Left renal cortex interstitium (tissue), 4 donors: ENCODE results near the gene MMP24OS. TPM values are rescaled to one million over a fixed set of nuclear protein-coding genes. Genes with fewer than 3 reads are reported as not detected.
"Not testable (repeated sequence)": the region's sequence is repeated elsewhere in the genome, so short reads cannot be mapped to it uniquely, and the experiment has no call there.

Experiments
- DNase-seq, 4 donors: peaks; one replicate each; pipeline ENCODE4 v3.0.0-alpha.2; 2013; ENCODE audit warnings: low read depth in 4 of 4, low spot score in 2 of 4, missing footprints in 1 of 4
- polyA plus RNA-seq, 4 donors: library from polyadenylated mRNA; unstranded; fragments of 120-200 nt; gene quantifications; one replicate each; pipeline ENCODE4 v1.2.1, GENCODE V29; 2013; ENCODE audit not compliant: insufficient read length in 4 of 4

Gene MMP24OS
- polyA plus RNA-seq, 4 donors = 37.7 to 49.2 (median 42.7) TPM

DNA sequence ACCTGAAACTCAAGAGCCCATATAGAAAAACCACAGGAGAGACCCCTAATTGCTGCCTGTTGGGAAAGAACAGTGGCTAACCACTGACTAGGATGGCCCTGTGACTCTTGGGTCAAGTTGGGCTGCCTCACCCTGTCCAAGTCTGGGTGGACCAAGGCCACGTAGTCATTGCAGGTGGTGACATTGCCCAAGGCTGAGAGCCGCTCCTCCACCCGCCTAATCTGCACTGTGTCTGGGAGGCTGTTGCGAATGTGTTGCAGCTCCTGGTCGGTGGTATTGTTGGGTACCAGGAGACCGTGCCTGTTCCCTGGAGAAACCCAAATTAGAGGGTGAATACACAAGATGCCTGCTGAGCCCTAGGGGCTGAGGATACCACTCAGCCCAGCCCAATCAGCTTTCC is 2.6 kb upstream of the MMP24OS start:
- no peak for DNase-seq

DNA sequence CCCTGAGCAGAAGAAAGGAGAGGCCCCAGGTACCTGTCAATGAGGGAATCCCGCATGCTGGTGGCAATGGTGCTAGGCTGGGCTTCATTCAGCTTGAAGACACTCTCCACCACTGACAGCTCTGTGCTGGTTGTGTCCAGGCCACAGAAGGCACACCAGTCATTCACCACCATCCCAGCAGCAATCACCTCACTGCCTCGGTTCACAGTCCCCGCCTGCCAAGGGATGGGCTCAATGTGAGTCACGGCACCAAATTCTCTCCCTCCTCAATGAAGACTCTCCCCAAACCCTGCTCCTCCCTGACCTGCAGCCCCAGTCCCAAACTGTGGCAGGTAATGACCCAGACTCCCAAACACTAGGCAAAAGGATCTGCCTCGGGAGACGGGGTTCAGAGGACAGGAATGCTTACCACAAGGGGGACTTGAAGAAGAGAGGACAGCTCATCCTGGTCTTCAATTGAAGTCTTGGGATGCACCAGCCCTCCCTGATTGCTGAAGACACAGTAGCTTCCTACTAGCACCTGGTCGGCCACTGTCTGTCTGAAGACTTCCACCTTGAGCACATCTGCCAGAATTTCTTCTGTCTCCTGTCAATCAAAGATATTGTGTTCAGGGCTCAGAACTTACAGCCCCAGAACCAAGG is 1.7 kb upstream of the MMP24OS start:
- DNase-seq = no peak

DNA sequence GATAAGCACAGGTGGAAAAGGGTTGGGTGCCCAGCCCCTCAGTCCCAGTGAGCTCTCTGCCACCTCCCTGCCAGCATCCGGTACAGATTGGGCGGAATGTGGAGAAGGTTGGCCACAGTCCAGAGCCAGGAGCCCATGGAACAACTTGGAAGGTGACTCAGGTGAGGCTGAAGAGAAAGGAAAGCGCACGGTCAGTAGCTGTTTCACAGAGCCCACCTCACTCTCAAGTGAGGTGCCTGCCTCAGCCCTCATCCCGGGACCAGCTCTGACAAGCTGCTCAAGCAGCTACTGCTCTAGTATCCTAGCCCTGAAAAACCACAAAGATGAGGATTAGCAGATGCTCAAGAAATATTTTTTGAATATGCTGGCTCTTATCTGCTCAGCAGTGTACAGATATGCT is 1.1 kb upstream of the MMP24OS start:
- DNase-seq = no peak

DNA sequence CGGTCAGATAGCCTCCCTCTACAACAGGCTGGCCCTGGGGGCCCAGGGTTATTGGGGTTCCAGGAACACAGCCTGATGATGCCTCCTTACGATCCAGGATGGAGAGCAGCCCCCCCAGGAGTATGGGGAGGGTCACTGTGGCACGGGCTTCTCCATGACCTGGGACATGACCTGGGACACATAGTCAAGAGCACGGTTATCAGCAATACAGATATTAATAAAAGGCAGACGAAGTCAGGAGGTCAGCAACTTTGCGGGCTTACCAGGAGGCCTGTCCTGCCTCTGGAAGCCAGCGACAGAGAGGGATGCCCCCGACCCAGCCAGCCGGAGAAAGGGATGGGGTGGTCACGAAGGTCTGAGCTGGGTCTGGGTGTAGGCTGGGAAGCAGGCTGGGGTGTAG is 795 bp downstream of the MMP24OS start:
- DNase-seq = no peak

DNA sequence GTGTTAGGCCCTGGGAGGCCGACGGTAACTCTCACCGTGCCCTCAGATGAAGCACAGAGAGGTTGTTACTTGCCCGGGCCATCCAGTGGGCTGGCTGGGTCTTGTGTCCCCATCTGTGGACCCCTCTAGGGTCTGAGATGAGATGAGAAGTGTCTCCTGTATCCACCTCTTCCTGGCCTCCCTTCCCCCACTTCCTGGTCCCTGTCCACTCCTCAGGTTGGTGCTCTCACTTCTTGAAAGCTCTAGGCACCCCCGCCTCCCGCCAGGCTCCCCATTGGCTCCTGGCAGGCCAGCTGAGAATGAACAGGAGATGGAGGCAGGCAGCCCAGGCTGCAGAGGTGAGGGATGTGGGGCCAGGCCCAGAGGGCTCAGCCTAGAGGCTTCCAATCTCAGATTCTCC is 1.5 kb downstream of the MMP24OS start:
- no peak for DNase-seq

DNA sequence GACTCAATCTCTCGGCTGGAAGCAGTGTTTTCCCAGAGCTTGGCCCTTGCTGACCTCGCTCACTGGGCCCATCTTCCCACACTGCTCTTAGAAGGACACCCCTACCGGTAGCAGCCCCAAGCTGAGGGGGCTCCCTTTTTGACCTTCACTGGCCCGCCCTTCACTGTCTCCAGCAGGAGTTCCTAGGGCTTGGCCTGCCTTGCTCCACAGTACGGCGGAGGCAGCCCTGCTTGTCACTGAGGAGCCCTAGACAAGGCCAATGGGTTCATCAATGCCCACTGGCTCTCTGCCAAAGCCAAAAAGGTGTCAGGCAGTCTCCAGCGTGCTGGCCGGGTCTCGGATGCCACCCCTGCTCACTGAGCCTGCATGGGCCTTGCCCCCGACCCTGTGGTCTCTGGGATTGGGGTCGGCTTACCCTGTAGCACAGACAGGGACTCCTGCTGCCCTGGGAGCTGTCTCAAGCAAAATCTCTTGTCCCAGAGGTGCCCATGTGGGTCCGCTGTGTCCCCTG is 2.1 kb downstream of the MMP24OS start:
- no peak for DNase-seq

DNA sequence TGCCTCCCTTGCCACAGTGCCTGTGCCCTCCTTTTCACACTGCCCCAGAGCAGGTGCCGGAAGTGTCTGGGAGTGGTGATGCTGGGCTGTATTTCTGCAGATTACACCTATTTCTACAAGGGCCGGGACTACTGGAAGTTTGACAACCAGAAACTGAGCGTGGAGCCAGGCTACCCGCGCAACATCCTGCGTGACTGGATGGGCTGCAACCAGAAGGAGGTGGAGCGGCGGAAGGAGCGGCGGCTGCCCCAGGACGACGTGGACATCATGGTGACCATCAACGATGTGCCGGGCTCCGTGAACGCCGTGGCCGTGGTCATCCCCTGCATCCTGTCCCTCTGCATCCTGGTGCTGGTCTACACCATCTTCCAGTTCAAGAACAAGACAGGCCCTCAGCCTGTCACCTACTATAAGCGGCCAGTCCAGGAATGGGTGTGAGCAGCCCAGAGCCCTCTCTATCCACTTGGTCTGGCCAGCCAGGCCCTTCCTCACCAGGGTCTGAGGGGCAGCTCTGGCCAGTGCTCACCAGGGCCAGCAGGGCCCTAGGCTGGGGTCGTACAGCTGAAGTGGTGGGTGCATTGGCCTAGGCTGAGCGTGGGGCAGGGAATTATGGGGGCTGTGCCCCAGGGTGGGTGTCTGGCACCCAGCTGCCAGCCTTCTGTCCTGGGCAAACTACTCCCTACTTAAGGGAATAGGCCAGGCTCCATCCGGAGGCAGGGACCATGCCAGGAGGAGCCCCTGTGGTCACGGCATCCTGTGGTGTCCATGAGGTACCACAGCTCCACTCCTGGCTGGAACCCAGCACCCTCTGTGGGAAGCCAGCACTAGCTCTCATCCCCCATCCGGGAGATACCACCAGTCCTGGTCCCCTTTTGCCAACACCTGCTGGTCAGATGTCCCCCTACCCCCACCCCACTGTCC is 3.5 kb downstream of the MMP24OS start:
- no peak for DNase-seq

DNA sequence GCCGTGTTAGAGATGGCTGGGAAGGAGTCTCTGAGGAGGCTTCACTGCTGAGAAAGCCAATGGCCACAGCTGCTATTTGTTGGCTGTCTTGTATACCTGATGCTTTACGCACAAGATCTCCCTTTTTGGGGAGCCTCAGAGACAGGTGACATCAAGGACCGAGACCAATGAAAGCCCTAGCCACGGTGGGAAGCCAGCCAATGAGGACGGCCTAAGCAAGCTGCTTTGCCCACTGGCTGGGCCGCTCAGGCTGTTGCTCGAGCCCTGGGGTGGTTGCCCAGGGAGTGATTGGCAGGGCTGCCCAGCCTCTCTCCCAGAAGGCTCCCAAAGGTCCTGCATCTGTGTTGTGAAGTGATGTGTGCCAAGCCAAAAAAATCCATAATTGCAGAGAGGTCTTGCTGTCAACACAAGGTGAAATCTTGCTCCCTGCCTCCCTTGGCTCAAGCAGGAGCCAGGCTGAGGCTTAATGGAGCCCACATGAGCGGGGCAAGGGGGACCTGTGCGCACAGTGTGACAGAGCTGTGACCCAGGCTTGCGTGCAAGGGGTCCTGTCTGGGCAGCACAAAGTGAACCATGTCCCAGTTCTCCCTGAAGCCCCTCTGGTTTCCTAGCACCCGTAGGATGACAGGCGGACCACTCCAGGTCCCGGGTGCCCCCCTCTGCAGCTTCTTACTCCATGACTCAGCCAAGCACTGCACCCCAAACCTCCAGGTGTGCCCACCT is 4.3 kb downstream of the MMP24OS start:
- DNase-seq = no peak

DNA sequence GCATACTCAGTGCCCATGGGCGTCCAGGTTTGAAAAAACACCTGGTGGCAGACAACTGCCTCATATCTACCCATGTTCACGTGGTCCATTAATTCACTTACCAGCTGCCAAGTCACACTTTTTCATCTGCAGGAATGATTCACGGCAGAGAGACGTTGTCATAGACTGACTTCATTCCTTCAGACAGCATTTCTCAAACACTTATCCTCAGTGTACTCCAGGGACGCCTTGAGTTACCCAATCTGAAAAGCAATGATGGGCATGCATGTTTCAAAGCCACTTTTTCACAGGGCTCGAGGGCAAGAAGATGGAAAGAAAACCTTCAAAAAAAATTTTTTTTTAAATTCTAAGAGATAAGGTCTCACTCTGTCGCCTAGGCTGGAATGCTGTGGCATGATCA is 6.0 kb downstream of the MMP24OS start:
- no peak for DNase-seq

DNA sequence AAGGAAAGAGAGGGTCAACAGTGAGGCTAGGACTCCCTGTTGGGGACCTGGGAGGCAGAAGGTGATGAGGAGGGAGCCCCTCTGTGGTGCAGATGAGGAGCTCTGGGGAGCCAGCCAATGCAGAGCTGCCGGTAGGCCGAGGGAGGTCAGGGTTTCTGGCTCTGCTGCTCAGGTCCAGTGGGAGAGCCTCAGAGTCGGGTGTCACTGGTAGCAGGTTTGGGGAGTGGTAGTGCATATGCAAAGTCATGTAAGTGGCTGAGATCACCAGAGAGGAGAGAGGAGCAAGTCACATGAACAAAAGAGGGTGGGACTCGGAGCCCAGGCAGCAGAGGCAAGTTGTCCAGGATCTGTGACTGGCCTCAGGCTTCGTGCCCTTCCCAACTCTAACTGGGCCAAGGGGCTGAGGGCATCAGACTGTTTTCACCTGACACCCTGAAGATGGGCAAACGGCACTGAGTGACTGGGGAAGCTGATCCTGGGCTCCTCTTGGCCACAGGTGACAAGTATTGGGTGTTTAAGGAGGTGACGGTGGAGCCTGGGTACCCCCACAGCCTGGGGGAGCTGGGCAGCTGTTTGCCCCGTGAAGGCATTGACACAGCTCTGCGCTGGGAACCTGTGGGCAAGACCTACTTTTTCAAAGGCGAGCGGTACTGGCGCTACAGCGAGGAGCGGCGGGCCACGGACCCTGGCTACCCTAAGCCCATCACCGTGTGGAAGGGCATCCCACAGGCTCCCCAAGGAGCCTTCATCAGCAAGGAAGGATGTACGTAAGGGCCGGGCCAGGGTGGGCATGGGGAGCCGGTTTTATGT is 6.6 kb downstream of the MMP24OS start:
- DNase-seq = no peak

DNA sequence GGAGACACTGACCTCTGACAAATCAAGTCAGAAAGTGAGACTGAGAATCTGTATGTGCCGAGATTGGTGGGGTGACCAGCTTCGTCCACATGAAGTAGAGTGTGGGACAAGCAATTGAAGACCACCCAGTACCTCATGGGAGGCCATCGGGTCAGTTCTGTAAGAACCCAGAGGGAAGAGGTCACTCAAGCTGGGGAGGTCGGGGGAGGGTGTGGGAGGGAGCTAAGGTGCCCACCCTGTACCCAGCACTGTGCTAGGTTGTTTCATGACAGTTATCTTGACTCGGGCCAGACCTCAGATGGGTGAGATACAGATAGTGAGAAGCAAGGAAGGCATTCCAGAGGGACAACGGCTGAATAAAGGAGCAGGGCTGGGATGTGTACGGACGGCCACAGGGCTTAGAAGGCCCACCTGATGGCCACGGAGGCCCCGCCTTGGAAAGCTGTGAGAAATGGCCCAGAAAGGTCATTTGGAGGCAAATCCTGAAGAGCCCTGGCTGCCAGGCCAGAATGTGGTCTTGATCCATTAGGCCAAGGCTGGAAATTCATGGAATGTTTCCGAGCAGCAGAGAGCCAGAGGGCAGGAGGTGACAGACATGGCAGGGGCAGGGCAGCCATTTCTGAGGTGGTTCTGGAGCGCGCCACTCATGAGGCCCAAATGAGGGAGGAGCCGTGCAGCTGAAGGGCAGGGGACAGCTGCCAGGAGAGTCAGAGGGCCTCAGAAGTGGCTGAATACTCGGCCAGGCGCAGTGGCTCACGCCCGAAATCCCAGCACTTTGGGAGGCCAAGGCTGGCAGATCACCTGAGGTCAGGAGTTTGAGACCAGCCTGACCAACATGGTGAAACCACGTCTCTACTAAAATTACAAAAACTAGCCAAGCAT is 7.7 kb downstream of the MMP24OS start:
- no peak for DNase-seq

DNA sequence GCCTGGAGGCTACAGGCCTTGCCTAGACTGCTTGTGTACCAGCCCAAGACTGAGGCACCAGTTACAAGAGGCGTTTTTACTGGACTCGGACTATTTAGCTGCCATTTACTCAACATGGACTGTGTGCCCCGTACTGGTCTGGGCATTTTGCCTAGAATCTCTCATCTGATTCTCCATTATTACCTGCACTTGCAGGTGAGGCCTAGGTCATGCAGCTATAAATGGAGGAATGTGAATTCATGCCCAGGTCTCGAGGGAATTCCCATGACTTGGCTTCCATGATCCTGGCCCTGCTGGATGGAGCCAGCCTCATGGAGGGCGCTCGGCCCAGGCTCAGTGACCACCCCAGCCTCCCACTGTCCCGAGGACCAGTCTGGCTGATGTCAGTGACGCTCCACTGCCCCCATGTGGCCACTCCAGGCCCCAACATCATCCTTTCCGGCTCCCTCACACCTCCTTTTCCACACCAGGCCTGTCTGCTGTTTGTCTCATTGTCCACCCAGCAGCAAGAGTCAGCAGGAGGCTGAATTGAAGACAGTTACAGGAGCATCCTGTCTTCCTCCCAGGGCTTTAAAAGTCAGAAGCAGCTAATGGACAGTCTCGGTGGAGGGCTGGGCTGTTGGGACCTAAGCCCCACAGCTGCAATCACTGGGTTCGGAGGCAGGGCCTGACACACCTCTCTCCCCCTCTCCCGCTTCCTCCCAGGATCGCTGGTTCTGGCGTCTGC is 8.7 kb downstream of the MMP24OS start:
- peak in 1 of 4 donors; percentile 41 for DNase-seq

DNA sequence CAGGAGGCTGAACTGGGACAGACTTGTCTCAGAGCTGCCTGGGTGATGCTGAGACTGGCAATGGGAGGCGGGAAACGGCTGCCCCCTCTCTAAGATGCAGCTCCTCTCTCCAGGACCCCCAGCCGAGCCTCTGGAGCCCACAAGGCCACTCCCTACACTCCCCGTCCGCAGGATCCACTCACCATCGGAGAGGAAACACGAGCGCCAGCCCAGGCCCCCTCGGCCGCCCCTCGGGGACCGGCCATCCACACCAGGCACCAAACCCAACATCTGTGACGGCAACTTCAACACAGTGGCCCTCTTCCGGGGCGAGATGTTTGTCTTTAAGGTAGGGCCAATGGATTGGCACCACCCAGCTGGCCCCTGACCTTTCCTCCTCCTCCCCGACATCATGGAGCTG is 10.8 kb downstream of the MMP24OS start:
- DNase-seq = no peak

DNA sequence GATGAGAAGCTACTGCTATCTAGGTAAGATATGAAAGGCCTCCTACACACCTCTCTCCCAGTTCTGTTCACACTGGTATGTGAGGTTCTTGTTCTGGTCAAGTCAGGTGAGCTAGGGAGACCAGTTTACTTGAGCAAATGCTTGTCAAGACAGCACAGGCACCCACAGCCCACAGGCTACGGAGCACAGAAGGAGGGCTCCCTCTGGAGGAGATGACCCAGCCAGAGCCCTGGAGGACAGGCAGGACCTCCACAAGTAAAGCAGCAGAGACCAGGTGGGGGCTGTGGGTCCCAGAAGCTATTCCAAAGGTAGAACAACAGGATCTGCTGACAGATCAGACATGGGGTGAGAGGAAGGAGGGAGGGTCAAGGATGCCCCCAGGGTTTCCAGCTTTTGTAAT is 13.2 kb downstream of the MMP24OS start:
- DNase-seq = no peak

DNA sequence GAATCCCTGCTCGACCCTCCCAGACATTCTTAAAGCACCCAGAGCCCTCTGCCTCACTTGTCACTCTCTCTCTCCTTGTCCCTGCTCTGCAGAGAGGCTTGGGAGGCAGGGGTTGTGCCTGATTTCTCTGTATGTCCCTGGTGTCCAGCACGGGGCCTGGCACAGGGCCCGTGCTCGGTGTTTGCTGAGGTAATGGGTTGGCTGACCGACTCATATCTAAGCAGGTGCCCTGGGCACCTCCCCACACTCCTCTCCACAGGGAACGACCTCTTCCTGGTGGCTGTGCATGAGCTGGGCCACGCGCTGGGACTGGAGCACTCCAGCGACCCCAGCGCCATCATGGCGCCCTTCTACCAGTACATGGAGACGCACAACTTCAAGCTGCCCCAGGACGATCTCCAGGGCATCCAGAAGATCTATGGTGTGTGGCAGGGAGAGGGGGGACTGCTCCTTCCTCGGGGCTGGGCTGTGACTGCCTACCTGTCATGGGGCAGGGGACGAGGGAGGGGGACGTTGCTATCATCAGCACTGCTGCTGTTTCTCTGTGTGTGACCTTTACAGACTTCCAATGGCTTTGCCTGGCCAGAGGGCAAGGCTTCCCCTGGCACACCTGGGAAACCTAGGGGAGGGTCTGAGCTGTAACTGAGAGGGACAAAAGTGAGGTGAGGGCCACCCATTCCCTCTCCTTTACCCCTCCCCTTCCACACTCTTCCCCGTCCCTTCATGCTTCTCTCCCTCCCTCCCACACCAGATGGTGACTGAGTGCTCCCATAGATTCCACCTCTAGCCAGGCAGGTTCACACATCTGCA is 14.2 kb downstream of the MMP24OS start:
- DNase-seq = no peak

DNA sequence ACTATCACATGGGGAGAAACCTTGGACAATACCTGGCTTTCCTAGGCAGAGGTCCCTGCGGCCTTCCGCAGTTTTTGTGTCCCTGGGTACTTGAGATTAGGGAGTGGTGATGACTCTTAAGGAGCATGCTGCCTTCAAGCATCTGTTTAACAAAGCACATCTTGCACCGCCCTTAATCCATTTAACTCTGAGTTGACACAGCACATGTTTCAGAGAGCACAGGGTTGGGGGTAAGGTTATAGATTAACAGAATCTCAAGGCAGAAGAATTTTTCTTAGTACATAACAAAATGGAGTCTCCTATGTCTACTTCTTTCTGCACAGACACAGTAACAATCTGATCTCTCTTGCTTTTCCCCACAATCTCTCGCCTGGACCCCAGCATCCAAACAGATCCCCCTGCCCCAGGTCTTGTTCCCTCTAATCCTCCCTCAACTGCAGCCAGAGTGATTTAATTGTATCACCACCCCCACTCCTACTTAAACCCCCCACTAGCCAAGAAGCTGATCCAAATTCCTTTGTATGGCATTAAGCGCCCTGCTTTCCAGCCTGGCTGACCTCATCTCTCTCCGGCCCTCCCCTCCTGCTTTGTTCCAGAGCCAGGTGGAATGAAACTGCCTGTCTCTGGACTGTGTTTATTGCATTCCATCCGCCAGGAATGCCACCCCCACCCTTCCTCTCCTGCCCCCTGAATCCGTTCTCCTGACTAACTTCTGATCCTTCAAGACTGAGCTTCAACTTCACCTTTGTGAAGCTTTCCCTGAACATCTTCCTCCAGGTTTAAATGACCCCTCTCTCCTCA is 15.0 kb downstream of the MMP24OS start:
- DNase-seq = peak in 1 of 4 donors; percentile 65

DNA sequence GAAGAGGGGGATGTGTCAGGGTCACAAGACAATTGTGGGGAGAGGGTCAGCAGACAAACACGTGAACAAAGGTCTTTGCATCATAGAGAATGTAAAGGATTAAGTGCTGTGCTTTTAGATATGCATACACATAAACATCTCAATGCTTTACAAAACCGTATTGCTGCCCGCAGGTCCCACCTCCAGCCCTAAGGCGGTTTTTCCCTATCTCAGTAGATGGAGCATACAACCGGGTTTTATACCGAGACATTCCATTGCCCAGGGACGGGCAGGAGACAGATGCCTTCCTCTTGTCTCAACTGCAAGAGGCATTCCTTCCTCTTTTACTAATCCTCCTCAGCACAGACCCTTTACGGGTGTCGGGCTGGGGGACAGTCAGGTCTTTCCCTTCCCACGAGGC is 15.6 kb downstream of the MMP24OS start:
- not testable (repeated sequence) for DNase-seq
